DMS153 (cell line): ENCODE measurements around the gene CPA2.

ENCODE experiments used
- DNase-seq: peaks from one replicate; lab custom pipeline; 2025; lab: John Stamatoyannopoulos, UW

CPA2 gene

DNA sequence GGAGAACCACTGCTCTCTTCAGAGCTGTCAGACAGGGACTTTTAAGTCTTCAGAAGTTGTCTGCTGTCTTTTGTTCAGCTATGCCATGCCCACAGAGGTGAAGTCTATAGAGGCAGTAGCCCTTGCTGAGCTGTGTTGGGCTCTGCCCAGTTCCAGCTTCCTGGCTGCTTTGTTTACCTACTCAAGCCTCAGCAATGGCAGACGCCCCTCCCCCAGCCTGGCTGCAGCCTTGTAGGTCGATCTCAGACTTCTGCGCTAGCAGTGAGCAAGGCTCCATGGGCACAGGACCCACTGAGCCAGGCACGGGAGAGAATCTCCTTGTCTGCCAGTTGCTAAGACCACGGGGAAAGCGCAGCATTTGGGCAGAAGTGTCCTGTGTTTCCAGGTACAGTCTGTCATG is 12.1 kb upstream of the CPA2 start:
- DNase-seq, result peak; percentile 39

DNA sequence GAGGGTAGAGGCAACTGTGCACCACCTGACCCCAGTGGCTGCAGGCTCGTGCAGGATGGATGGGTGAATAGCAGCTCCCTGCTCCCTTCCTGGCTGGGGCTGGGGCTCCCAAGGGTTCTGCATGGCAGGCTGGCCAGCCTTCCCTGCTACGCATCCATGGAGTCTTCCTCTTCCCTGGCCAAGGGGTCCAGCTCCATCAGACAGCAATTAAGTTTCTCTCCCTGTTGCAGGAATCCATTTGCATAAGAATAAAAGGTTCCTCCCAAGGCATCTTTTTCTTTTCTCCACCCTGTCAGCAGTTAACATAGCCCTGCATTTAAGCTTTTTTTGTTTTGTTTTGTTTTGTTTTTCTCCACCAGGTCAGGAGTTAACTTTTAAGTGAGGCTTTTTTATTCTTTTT is 10.0 kb upstream of the CPA2 start:
- DNase-seq, result no peak

DNA sequence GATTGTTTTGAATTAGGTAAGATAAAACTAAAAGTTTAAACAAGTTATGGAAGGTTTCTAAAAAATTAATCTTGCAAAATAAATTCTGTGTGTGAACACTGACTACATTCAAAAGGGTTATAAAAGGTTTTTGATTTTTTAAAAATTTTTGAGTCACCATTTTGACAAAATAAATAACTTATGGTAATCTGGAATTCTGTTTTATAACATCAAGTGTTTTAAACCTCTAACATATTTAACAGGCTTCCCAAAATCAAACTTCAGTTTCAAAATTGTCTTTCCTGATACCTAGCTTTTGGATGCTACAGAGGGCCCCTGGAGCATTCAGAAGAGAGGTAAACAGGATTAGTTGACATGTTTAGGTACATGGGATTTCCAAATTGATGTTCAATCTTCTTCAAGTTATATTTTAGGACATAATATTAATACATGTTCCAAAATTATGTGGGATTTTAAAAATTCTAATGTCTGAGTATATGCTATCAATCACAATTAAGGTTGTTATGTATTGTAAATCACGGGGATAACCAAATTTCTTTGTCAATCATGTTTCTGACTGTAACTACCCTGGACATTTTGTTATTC is 8.1 kb upstream of the CPA2 start:
- no peak for DNase-seq

DNA sequence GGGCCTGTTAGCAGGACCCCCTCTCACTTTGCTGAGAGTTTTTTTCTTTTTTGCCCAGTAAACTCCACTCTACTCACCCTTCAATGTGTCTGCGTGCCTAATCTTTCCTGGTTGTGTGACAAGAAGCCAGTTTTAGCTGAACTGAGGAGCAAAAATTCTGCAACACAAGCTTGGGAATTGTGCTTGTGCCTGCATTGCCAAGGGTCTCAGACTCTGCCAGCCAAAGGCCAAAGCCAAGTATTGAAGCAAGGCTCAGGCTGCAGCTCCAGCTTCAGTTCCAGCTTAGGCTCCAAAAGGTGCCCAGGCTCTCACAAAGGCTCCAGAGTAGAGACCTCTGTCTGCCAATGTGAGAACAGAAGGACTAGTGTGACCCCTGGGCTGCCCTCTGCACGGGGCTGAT is 4.2 kb upstream of the CPA2 start:
- no peak for DNase-seq

DNA sequence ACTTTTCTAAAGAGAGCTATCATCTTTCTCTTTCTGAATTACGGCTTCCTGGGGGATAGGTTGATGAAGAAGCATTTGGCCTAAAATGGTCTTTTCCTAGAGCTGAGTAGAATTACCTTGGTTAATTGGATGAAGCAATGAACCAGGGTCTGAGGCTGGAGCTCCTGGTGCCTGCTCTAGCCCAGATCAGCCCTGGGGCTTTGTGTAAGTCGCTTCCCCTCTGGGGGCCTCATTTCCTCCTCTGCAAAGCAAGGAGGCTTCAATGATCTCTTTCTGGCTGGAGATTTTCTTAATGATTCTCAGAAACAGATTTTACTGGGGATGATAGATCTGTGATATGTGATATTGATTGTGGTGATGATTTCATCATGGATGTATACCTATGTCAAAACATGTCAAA is 3.5 kb upstream of the CPA2 start:
- DNase-seq, result no peak

DNA sequence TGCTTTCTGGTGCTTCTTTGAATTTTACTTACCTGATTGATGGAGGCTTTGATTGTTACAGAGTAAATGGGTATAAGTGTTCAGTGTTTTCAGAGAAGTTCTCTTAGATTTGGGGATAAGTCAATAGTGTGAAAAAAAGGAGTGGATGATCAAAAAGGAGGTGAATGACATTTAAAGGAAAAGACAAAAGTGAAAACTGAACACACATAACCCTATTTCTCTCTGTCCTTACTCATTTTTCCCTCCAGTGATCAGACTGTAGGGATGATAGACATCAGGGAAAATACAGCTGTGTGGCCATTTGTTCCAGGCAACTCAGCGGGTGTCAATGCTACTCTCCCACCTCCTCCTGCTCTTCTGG is 278 bp downstream of the CPA2 start:
- DNase-seq, result no peak

DNA sequence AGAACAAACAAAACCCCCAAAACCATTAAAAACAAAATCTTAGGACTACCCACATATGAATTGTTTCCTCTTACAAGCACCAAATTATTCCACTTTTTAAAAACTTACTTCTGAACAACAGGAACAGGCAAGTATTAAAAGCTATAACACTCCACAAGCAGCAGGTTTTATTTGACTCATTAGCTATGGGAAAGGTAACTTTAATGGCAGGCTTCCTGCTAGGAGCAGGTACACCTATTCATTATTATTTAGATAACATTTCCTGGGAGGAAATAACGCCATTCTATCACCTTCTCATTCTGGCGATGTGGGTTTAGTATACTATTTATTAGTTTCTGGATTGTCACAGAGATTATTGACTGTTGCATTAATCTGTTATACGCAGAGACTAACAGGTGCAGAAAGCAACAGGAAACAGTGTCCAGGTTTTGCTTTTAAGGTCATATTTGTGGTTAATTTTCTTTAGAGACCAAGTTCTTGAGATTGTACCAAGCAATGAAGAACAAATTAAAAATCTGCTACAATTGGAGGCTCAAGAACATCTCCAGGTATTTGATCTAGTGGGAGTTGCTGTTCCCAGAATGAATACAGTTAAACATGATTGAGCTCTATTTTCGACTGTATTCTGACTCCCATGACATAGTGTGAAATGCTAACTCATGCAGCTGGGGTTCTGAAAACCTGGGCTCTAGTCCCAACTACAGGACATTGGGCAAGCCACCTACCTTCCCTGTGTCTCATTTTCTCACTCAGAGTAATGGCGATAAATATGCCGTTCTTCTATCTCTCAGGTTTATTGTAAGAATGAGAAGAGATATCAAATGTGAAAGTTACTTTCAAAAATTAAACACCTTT is 2.0 kb downstream of the CPA2 start:
- DNase-seq, result peak; percentile 62

DNA sequence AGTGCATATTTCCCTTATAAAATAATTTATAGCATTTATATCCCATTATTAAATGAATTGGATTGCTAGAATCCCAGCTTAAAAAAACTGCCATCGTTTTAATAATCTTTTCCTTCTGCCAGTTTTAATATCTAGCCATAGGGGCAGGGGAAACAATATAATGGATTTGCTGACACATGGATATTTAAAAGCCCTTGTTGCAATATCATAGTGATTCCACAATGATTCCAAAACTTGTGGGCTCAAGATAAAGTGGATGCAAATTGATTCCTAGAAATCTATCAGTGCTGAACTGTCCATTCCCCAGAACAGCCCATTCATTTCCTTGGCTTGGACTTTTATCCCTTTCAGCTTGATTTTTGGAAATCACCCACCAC is 2.6 kb downstream of the CPA2 start:
- DNase-seq, result no peak

DNA sequence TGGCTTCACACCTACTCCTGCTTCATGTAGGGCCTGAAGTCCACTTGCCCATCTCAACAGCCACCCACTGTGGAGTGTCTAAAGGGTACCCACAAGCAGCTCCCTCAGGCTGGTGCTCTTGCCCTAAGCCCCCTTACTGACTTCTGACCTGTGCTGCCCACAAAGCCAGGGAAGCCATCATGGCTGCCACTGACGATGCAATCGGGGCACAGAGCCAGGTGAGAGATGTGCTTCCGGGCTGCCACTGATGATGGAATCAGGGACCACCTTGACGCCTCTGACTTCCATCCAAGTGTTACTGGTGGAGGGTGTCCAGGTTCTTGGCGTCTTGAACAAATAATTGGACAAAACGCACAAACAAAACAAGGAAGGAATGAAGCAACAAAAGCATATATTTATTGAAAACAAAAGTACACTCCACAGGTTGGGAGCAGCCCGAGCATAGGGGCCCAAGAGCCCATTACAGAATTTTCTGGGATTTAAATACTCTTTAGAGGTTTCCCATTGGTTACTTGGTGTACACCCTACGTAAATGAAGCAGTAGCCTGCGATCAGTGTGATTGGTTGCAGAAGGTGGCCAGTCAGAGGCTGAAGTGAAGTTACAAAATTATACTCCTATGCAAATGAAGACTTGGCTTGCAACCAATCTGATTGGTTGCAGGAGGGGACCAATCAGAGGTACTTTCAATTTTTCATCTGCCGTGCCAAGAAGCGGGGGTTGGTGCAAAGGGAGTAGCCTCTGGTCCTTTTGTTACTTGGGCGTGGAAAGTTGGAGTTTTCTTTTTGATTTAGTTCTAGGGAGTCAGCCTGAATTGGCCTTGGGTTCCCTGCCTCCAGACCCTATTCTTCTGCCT is 4.5 kb downstream of the CPA2 start:
- peak; percentile 38 for DNase-seq

DNA sequence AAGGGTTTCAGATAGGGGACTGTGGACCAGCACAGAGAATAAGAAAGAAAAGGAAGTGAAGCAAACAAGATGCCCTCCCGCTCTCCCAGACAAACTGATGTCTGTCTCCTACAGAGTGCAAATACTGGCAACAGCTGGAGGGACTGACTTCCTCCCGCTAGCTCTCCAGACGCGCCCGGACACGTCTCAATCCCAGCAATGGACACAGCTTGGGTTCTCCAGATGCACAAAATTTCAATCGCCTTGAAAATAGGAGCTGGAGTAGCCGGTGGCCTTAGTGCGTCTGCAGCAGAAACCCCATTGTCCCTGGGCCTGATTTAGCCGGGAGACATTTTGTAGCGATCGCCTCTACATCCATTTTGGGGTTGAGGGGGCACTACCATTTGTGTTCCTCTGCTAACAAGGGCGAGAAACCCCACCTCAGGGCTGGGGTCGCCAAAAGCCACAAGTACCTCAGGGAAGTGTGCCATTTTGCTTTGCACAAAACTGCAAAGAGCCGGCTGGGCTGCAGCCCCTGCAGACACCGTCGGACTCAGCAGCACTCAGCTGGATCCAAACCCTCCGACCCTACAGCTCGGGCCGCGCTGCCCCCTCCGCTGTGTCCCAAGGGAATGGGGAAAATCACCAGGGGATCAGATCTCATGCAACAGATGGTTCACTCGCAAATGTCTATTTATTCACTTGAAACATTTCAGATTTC is 5.9 kb downstream of the CPA2 start:
- DNase-seq, result peak; percentile 63

DNA sequence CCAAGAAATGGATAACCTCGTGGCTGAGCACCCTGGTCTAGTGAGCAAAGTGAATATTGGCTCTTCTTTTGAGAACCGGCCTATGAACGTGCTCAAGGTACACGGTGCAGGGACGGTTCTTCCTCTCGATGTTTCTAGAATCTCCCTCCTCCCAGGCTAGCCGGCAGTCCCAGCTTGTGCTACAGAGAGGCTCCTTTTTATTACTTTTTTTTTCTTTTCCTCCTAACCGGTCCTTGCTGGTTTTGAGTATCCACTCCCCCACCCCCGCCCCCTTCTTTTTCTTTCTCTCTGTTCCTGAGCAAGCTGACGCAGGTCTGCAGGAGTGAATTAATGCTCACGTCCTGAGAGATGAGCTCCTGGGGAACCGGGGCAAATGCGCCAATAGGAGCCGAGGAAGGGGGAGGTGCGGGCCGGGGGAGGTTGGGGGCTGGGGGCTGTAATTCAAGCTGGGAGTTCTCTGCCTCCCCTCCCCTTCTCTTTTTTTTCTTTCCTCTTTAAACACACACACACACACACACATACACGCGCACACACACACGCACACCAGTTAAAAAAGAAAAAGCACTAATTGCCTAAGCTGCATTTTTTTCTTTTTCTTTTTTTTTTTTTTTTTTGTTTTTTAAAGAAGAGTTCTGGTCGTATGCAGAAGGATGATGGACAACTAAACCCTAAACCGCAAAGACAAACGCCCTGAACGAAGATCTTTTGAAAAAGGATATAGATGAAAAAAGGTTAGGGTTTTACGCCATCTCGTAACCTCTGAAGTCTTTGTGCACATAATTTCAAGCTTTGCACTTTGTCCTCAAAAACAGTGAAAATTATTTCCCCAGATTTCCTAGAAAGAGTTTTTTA is 6.6 kb downstream of the CPA2 start:
- peak; percentile 95 for DNase-seq

DNA sequence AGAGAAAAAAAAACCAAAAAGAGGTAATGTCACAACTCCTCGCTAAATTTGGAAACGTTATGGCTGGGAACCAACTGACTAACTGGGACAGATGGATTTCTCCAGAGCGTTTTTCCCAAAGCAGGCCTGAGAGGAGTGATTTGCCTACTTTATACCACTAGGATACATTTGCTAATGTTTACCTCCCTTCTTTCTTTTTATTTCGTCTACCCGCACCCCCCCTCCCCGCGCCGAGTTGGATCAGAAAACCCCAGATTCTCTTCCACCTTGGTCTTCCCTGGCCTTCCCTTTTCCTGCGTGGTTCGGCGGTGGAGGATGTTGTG is 7.2 kb downstream of the CPA2 start:
- peak; percentile 66 for DNase-seq

DNA sequence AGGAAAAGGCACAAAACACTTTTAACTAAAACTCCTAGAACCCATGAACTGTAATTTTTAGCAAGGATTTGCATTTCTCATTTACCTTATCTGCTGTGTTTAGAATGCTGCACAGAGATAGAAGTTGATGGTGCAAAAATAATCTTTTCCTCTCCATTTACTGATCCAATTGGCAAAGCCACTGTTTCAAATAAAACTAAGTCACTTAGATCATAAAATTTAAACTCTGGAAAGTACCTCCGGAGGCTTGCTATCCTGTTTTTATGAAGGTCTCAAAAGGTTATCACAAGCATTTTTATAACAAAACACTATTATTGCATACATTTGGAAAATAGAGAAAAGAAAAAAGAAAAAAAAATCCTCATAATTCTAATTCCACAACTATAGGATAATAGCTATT is 7.6 kb downstream of the CPA2 start:
- no peak for DNase-seq

DNA sequence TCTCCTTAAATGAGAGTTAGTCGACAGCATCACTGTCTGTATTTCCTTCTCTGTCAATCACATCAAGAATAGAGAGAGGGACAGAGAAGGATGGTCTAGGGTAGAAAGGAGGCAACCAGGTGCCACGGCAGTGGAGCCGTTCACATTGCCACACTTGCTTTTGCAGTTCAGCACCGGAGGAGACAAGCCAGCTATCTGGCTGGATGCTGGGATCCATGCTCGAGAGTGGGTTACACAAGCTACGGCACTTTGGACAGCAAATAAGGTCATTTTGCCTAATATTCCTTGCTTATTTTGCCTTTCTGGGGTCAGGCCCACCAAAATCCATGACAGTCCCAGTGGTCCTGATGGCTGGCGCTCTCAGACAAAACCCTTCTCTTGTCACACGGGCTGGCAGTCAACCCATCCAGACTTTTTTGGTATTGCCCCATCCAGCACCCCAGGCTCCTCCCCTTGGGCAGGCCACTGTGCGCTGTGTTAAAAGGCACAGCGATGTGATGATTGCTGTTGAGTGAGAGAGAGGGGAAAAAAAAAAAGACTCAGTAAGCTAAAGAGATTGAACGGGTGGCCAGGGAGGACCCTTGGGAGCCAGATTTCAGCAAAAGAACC is 8.4 kb downstream of the CPA2 start:
- peak; percentile 55 for DNase-seq

DNA sequence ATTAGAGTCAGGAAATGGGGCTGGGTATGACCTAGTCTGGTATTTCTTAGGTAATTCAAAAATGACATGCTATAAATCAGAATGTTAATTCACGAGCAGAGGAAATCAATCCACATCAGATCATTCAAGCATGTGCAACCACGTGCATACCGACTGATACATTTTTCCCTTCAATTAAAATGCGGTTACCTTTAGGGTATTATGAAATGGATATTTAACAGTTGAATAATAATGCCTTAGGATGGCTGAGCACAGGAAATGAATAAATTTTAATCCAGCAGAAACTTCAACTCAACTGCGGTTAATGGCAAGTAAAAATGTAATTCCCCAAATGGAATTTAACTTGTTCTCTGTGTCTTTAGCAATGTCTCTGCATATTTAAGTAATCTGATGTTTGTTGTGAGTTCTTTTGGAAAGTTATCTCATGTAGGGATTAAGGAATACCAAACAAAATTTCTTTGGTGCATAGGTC is 9.2 kb downstream of the CPA2 start:
- peak; percentile 32 for DNase-seq

DNA sequence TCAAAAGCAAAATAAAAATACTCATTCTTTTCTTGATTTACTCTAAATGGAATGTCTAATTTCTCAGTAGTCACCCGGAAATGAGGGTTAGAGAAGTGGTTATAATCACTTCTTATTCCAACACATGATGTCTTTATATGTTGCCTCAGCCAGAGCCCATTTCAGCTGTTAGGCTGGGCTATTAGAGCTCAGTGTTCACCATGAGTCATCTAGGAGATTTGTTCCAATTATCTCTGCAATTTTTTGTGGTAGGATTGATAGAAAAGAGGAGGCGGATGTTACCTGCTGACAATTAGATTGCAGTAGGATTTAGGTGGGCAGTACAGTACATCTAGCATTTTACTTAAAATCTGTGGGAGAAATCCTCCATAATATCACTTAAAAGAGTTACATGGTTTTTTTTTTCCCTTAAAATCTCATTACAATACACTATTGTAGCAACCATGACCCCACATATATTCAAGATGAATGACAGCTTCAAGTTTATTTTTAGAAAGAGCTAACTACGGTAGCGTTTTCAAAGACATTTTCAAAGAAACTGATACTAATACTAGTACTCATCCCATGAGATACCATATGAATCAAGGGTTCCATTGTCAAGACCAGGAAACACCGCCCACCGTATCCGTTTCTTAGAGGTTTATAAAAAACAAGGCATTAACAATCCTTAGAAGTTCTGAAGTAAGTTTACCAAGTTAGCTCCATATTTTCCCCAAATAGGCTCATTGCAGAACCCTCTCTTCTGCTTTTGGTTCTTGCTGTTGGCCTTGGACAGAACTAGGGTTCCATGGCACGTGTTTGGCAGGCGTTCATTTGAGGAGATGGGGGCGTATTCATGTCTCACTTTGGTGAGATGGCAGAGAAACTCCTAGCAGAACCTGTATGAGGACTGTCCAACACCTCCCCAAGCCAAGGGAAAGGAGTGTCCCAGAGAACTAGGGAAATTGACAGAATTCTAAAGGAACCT is 10.4 kb downstream of the CPA2 start:
- no peak for DNase-seq

DNA sequence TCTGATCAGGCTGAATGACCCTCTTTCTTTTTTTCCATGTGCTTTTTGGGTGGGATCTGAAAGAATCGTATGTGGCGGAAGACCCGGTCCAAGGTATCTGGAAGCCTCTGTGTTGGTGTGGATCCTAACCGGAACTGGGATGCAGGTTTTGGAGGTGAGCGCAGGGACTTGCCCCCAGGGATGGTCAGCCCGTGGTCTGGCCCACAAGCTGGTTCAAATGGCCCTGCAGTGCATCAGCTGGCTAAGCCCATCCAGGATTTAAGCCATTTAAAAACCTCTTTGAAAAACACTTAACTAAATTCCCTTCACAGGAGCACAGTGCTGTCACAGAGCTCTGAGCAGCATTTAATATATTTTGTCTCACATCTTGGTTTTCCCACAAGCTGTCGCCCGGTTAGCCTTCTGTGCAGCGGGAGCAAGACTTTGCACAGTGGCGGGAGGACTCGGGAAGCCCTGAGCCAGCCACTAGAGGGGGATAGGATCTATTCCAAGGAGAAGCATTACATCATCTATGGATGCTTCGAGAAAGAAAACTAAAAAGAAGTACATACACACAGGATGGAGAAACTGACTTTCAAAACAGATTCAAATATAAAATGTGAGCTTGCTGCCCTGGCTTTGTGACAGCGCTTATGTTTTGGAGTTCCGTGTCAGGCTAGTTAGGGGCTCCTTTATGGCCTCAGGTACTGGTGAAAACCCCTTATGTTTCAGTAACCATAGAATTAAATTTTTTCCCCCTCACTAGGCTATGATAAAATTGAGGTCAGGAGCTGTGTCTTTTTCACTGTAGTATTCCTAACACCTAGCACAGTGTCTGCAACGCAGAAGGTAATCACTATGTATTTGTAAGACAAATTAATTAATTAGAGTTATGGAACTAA is 11.3 kb downstream of the CPA2 start:
- no peak for DNase-seq

DNA sequence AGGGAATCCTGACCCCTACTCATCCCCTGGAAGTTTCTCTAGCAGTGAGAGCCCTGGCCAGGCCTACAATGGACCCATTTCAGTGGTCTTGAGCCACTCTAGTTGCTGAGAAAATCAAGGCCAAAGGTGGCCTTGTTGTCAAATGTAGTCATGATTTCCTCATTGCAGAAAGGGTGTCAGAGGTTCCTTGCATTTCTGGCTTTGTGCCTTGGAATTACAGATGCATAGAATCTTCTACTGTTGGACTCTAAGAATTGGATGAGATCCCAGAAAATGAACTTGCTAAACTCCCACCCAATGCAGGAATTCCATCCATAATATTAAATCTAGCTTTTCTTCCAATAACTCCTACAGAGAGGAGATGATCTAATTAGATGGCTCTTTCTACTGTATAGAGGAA is 12.2 kb downstream of the CPA2 start:
- no peak for DNase-seq

DNA sequence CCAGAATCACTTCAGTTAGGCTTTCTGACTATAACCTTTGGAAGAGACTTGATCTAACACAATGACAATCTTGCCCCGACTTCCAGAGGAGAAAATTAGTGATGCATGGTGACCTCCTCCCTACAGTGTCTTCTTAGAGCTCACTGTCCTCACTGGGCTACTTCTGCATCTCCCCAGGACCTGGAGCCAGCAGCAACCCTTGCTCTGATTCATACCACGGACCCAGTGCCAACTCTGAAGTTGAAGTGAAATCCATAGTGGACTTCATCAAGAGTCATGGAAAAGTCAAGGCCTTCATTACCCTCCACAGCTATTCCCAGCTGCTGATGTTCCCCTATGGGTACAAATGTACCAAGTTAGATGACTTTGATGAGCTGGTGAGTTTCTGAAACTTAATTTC is 12.6 kb downstream of the CPA2 start:
- no peak for DNase-seq
